HG03439 (cell line): Measurements from ENCODE around the gene EHD1.

Experiments
- ATAC-seq: cut with Tn5 transposase; IDR thresholded peaks from one replicate; pipeline ENCODE4 v1.9.1; 2021; ENCODE audit warnings: mild to moderate bottlenecking, moderate library complexity; ENCODE audit not compliant: unreplicated experiment

Gene EHD1

DNA sequence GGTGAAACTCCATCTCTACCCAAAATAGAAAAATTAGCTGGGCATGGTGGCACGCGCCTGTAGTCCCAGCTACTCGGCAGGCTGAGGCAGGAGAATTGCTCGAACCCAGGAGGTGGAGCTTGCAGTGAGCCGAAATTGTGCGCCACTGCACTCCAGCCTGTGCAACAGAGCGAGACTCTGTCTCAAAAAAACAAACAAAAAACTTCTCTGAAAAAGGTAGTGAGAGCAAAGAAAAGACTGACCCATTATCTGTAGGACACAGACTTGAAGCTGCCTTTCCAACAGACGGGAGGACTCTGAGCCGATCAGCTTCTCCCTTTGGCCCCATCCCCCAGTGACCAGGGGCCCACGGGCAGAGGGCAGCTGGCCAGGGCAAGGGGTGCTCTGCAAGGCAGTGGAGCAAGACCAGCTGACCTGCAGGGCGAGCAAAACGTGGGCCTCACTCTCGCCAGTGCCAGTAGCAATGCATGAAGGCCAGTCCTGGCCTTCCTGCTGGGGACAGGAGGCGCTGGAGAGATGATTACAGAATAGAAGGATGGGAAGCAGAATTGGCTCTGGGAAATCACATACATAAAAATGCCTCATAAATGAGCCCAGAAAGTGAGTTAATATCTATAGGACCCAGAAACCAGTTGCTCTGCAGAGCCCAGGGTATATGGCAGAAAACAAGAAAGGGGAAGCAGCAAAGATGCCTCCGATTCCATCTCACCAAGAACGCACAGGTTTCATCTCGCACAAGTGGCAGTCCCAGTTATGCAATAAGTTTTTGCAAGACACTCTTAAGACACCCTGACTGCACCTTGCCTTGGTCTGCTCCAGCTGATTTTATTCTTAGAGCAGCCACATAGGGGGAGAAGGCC is 2.8 kb downstream of the EHD1 start:
- ATAC-seq, result no peak

DNA sequence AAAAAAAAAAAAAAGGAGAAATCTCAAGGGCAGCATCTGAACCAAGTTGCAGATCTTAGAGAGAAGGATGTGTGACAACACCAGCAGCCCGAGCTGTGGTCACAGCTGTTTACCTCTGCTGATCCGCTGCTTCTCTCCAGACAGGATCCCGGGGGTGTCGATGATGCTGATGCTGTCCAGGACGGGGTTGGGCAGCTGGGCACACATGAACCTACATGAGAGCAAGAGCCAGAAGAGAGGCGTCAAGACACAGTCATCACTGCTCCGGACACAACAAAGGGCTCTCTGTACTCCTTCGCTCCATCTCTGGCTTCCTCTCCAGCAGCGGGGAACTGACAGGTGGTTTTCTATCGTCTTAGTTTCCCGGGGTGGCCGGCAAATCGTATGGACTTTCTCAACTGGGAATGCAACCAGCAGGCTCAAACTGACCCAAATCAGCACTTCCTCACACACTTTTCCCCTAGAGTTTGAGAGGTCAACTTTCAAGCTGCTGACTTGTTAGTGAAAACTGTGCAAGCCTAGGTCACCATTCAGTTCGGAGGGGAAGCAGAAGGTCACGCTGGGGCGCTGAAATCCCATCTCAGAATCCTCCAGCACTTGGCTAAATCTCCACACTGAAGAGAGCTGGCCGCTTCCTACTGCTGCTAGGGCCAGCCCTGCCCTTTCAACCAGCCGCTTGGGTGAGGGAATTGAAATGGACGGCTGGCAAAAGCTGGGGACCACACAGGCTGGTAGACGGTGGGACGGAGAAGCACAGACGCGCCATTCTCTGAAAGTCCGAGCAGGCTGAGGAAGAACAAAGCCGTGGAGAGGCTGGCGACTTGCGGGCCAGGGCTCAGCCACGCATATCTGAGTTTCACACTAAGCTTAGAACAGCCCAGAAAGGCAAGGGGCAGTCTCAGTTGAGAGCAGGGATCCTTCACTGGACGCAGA is 3.8 kb downstream of the EHD1 start:
- ATAC-seq, result no peak

DNA sequence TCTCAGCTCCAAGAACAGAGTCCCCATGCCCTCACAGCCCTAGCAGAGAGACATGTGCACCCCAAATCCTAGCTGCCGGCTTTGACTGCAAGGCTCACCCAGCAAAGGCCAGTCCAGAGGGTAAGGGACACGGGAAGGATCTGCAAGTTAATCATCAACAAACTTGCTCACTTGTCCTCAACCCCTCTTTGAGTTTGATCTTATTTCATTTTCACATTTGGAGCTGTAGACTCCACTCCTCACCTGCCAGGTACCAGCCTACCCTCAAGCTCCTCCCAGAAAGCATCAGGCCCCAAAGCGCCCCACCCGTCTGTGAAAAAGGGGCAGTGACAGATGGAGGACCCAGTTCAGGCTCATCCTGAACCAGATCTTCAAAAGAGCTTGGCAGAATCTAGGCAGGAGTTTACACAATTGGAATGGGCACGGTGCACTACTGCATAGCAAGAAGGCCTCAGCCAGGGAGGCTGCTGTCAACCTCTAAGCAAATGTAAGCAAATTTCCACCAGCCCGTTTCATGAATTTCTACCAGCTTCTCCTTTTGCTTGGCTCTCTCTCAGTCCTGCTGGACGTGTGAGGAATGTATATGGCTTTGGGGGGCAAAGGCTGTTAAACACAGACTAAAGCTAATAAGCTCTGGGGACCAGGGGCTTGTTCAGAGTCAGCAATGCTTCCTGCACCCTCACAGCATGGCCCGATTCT is 5.5 kb downstream of the EHD1 start:
- ATAC-seq, result no peak

DNA sequence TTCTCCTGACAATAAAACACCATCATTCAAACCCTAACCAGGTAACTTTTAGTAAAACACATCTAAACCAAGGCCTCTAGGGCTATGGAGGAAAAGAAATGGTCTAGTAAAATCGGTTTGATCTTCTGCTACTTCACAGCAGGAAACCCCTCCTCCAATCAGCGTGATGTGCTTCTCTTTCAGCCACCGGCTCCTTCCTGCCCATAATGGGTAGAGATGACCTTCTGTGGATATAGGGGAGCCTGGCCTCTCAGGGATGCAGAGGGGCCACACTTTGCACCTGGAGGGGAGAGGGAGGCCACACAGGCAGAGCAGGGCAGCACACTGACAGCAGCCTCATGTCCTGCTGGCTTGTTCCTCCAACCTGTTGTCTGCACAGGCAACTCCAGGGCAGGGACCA is 6.9 kb downstream of the EHD1 start:
- ATAC-seq, result no peak

GRCh38 chr11:64870893-64871466 is 7.4 kb downstream of the EHD1 start:
- ATAC-seq, result no peak

- ATAC-seq, result no peak
Observed at GRCh38 chr11:64870176-64870892, 8.1 kb downstream of the EHD1 start.

GRCh38 chr11:64869571-64870175 is 8.7 kb downstream of the EHD1 start:
- ATAC-seq, result no peak

DNA sequence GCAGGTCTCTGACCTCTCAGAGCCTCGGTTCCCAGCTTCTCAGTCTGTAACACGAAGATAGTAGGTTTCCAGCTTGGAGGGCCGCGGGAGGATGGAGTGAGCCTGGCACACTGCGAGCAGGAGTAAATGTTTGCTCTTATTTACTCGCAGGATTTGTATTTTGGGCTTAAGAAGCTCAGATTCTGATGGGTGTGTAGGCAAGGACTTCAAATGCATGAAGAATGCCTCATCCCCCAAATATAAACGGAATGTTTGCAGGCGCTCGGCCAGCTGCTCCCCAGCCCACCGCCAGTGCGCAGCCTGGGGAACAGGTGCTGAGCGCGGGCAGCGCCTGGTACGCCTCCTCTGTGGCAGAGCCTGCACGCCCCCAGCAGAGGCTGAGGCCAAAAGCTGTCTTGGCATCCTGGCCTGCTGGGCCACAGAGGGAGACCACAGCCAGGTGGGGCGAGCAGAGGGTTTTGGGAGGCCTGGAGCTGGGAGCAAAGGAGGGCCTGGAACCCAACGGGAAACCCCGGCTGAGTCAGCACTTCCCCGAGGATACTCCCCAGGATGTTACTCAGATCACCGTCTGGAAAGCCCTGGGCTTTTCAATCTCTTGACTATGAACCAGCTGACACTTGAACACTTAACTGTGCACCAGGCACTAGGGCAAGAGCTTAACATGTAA is 9.4 kb downstream of the EHD1 start:
- no peak for ATAC-seq

DNA sequence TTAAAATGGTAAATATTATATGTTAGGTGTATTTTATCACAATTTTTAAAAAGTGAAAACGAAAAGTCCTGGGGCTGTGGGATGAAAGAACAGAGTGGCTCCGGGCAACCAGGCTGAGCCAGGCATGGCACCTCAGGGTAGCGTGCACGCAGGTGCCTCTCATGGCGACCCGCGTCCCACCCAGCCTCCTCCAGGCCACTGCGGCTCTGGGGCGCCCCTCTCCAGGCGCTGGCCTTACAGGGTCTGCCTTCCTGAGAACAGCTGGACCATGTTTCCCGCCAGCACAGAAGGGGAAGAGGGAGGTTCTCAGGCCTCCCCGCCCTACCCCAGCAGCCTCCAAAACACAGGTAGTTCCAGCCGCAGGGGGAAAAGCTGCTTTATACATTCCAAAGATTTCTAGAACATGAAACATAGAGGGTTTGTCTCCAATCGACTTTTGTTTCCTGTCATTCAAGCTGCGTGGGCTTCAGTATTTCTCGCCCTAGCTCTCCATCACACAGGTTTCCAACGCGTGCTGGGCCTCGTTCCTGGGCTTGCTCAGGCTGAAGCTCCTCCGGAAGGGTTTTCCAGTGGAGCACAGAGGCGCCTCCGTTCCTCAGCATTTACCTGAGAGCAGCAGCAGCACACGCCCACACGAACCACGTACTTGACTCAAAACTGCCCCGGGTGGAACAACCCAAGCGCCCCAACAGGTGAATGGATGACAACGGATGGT is 10.5 kb downstream of the EHD1 start:
- ATAC-seq, result no peak

- peak; percentile 3 for ATAC-seq
Observed at GRCh38 chr11:64866173-64866491, 12.3 kb downstream of the EHD1 start.

GRCh38 chr11:64865286-64866172 is 12.9 kb downstream of the EHD1 start:
- ATAC-seq, result peak; percentile 34

GRCh38 chr11:64864473-64865285 is 13.7 kb downstream of the EHD1 start:
- ATAC-seq, result peak; percentile 32

- ATAC-seq, result no peak
Observed at GRCh38 chr11:64864135-64864472, 14.3 kb downstream of the EHD1 start.

- no peak for ATAC-seq
Observed at GRCh38 chr11:64863391-64864060, 14.9 kb downstream of the EHD1 start.

DNA sequence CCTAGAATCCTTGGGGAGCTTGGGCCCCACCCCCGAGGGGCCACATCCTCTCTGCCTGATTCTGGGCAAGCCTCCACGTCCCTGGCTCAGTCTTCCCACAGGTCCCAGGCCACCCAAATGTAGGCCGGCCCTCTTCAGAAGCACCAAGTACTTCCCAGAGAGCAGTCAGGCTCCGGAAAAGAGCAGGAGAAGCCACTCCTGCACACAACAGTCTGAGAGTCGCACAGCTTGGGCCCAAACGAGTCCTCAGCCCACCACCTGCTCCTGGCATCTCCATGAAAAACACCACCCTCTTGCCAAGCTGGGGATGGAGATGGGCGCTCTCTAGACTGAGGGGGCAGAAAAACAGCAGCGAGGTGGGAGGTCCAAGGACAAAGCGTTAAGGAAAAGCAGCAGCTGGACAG is 15.4 kb downstream of the EHD1 start:
- no peak for ATAC-seq

GRCh38 chr11:64861227-64861975 is 17.0 kb downstream of the EHD1 start:
- no peak for ATAC-seq
